DMS153 treated with DMSO at 0.1 percent for 48 hours (cell line): Measurements from ENCODE around the gene ITSN2.

Experiments used
- DNase-seq: peaks from one replicate; lab custom pipeline; 2025; ENCODE audit not compliant: unreplicated experiment; lab: John Stamatoyannopoulos, UW

ITSN2 gene

GRCh38 chr2:24337890-24338289, 22.4 kb downstream of the ITSN2 start:
- DNase-seq: no peak

GRCh38 chr2:24336811-24337210, 23.5 kb downstream of the ITSN2 start:
- no peak for DNase-seq

- no peak for DNase-seq
Measured at GRCh38 chr2:24334245-24334633, 26.1 kb downstream of the ITSN2 start.

GRCh38 chr2:24332791-24333540, 27.4 kb downstream of the ITSN2 start:
- no peak for DNase-seq

- no peak for DNase-seq
Measured at GRCh38 chr2:24330161-24330560, 30.2 kb downstream of the ITSN2 start.

GRCh38 chr2:24329700-24330099, 30.6 kb downstream of the ITSN2 start:
- DNase-seq: no peak

GRCh38 chr2:24328010-24328409, 32.3 kb downstream of the ITSN2 start:
- DNase-seq: no peak

GRCh38 chr2:24317491-24317920, 42.8 kb downstream of the ITSN2 start:
- no peak for DNase-seq

- no peak for DNase-seq
Measured at GRCh38 chr2:24315669-24316068, 44.7 kb downstream of the ITSN2 start.

GRCh38 chr2:24313744-24314632, 46.3 kb downstream of the ITSN2 start:
- no peak for DNase-seq

- no peak for DNase-seq
Measured at GRCh38 chr2:24307961-24308360, 52.4 kb downstream of the ITSN2 start.

- DNase-seq: no peak
Measured at GRCh38 chr2:24304631-24305030, 55.7 kb downstream of the ITSN2 start.

GRCh38 chr2:24304098-24304497, 56.2 kb downstream of the ITSN2 start:
- no peak for DNase-seq

- no peak for DNase-seq
Measured at GRCh38 chr2:24301599-24301998, 58.7 kb downstream of the ITSN2 start.

- DNase-seq: no peak
Measured at GRCh38 chr2:24297663-24298062, 62.7 kb downstream of the ITSN2 start.

- DNase-seq: no peak
Measured at GRCh38 chr2:24287171-24287570, 73.2 kb downstream of the ITSN2 start.

GRCh38 chr2:24285484-24286152, 74.7 kb downstream of the ITSN2 start:
- DNase-seq: no peak

GRCh38 chr2:24280645-24281044, 79.7 kb downstream of the ITSN2 start:
- no peak for DNase-seq

GRCh38 chr2:24280161-24280560, 80.2 kb downstream of the ITSN2 start:
- DNase-seq: no peak

- no peak for DNase-seq
Measured at GRCh38 chr2:24276349-24276899, 83.9 kb downstream of the ITSN2 start.

GRCh38 chr2:24274809-24275208, 85.5 kb downstream of the ITSN2 start:
- no peak for DNase-seq
